Pons (tissue), 1 donor: ENCODE measurements around the gene P4HB.

Source experiments
- DNase-seq: peaks from one replicate; pipeline ENCODE4 v3.0.0-alpha.2; 2016; ENCODE audit warnings: low spot score

The P4HB gene

GRCh38 chr17:81868674-81869220 lies 8.4 kb upstream of the P4HB start:
- no peak for DNase-seq

GRCh38 chr17:81867991-81868673 lies 7.8 kb upstream of the P4HB start:
- no peak for DNase-seq

GRCh38 chr17:81867170-81867990 lies 7.0 kb upstream of the P4HB start:
- no peak for DNase-seq

GRCh38 chr17:81866440-81867169 lies 6.3 kb upstream of the P4HB start:
- no peak for DNase-seq

GRCh38 chr17:81865733-81866439 lies 5.6 kb upstream of the P4HB start:
- no peak for DNase-seq

- no peak for DNase-seq
These were observed 5.0 kb upstream of the P4HB start for GRCh38 chr17:81865358-81865732.

GRCh38 chr17:81863833-81864768 lies 3.8 kb upstream of the P4HB start:
- no peak for DNase-seq

GRCh38 chr17:81863123-81863675 lies 2.9 kb upstream of the P4HB start:
- DNase-seq = no peak

GRCh38 chr17:81860756-81861568 lies 627 bp upstream of the P4HB start:
- DNase-seq = peak; percentile 100

GRCh38 chr17:81858967-81859905 lies 1.1 kb downstream of the P4HB start:
- DNase-seq = no peak

GRCh38 chr17:81858170-81858966 lies 2.0 kb downstream of the P4HB start:
- DNase-seq = no peak

GRCh38 chr17:81854974-81855774 lies 5.2 kb downstream of the P4HB start:
- no peak for DNase-seq

GRCh38 chr17:81852237-81852636 lies 8.1 kb downstream of the P4HB start:
- no peak for DNase-seq

GRCh38 chr17:81851423-81851822 lies 8.9 kb downstream of the P4HB start:
- no peak for DNase-seq

- no peak for DNase-seq
These were observed 10.9 kb downstream of the P4HB start for GRCh38 chr17:81849457-81849856.

GRCh38 chr17:81846743-81847689 lies 13.3 kb downstream of the P4HB start:
- no peak for DNase-seq
